RWPE2 (cell line): ENCODE data around the gene CDC42EP4.
A peak's percentile ranks its signal among the peaks of the same experiment; 100 is the strongest.

Experiments used
- ATAC-seq: fragments of 200-7000 bp; cut with Tn5 transposase; 3 replicates; pipeline ENCODE4 v1.9.1; 2021; ENCODE audit warnings: low read depth
- DNase-seq: peaks from one replicate; pipeline ENCODE4 v3.0.0-alpha.2; 2020; ENCODE audit warnings: low spot score
- H3K27ac ChIP-seq: fragments of 450-650 bp; 2 replicates; pipeline ENCODE4 v1.5.1; 2017; ENCODE audit warnings: mild to moderate bottlenecking; ENCODE audit not compliant: poor library complexity, severe bottlenecking
- H3K27me3 ChIP-seq: fragments of 250-450 bp; sonication (Bioruptor Pico); 2 replicates; pipeline ENCODE4 v1.5.1; 2021; ENCODE audit warnings: mild to moderate bottlenecking, moderate library complexity; ENCODE audit not compliant: insufficient read depth, poor library complexity, severe bottlenecking
- H3K36me3 ChIP-seq: fragments of 250-450 bp; sonication (Bioruptor Pico); 2 replicates; pipeline ENCODE4 v1.5.1; 2020; ENCODE audit warnings: low read depth, mild to moderate bottlenecking, moderate library complexity
- H3K4me1 ChIP-seq: fragments of 250-450 bp; sonication (Bioruptor Pico); 2 replicates; pipeline ENCODE4 v1.5.1; 2021; ENCODE audit warnings: mild to moderate bottlenecking, moderate library complexity; ENCODE audit not compliant: insufficient read depth, poor library complexity, severe bottlenecking
- H3K4me3 ChIP-seq: fragments of 250-450 bp; sonication (Bioruptor Pico); 2 replicates; pipeline ENCODE4 v1.5.1; 2021; ENCODE audit warnings: mild to moderate bottlenecking, moderate library complexity; ENCODE audit not compliant: severe bottlenecking
- H3K9me3 ChIP-seq: fragments of 250-450 bp; sonication (Bioruptor Pico); 2 replicates; pipeline ENCODE4 v1.5.1; 2021; ENCODE audit warnings: mild to moderate bottlenecking, moderate library complexity; ENCODE audit not compliant: severe bottlenecking
- CTCF ChIP-seq: fragments of 450-650 bp; IDR thresholded peaks from one replicate; pipeline ENCODE4 v1.5.1; 2017; ENCODE audit warnings: mild to moderate bottlenecking, moderate library complexity; ENCODE audit not compliant: poor library complexity, severe bottlenecking

Gene CDC42EP4

GRCh38 chr17:73301369-73301768 is 10.4 kb downstream of the CDC42EP4 start:
- H3K9me3 ChIP-seq: no peaks in the 10 kb centered on the region
- H3K27me3 ChIP-seq: no peaks in the 10 kb centered on the region
- no peak overlapping the region for H3K4me3 ChIP-seq
- TF ChIP-seq CTCF: no peak
- H3K4me1 ChIP-seq: peaks cover 41% of the 10 kb centered on the region
- ATAC-seq (no peak), DNase-seq (no peak)
- no peak overlapping the region for H3K27ac ChIP-seq
- no peaks in the 10 kb centered on the region for H3K36me3 ChIP-seq

GRCh38 chr17:73300392-73300791 is 11.4 kb downstream of the CDC42EP4 start:
- peak overlapping the region; percentile 14 for H3K27ac ChIP-seq
- no peaks in the 10 kb centered on the region for H3K27me3 ChIP-seq
- ATAC-seq (no peak), DNase-seq (no peak)
- no peak overlapping the region for H3K4me3 ChIP-seq
- H3K36me3 ChIP-seq: no peaks in the 10 kb centered on the region
- peaks cover 31% of the 10 kb centered on the region for H3K4me1 ChIP-seq
- TF ChIP-seq CTCF: no peak
- H3K9me3 ChIP-seq: no peaks in the 10 kb centered on the region

GRCh38 chr17:73297934-73298861 is 13.6 kb downstream of the CDC42EP4 start:
- ATAC-seq: no peak
- H3K4me1 ChIP-seq: peaks cover 24% of the 10 kb centered on the region
- no peak overlapping the region for H3K27ac ChIP-seq

DNA sequence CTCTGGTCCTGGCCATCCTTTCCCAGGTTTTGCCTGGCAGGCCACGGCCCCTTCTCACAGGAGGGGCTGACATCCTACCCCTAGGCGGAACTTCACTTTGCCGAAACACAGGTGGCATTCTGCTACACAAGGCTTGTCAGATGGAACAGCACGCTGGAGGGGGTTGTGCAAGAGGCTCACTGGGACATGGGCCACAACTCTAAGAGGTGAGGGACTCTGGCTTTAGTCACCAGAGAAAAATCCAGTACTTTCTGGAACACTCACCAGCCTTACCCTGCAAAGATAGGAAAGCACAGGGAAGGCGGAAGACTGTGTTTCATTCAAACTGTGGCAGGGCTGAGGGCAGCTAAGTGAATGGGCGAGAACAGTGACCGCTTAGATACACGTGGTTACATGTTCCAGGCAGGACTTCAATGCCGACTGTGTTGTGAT is 18.3 kb downstream of the CDC42EP4 start:
- peaks cover 59% of the 10 kb centered on the region for H3K4me1 ChIP-seq
- no peak overlapping the region for H3K4me3 ChIP-seq
- no peaks in the 10 kb centered on the region for H3K9me3 ChIP-seq
- ATAC-seq (peak; percentile 66), DNase-seq (peak; percentile 59)
- peak overlapping the region; percentile 89 for H3K27ac ChIP-seq
- H3K27me3 ChIP-seq: no peaks in the 10 kb centered on the region
- TF ChIP-seq CTCF: no peak
- no peaks in the 10 kb centered on the region for H3K36me3 ChIP-seq

More at GRCh38 chr17:73297934-73298861, 13.6 kb downstream of the CDC42EP4 start:
- no peaks in the 10 kb centered on the region for H3K27me3 ChIP-seq
- no peaks in the 10 kb centered on the region for H3K9me3 ChIP-seq
- DNase-seq: no peak
- no peak overlapping the region for H3K4me3 ChIP-seq
- H3K36me3 ChIP-seq: no peaks in the 10 kb centered on the region
- TF ChIP-seq CTCF: no peak

DNA sequence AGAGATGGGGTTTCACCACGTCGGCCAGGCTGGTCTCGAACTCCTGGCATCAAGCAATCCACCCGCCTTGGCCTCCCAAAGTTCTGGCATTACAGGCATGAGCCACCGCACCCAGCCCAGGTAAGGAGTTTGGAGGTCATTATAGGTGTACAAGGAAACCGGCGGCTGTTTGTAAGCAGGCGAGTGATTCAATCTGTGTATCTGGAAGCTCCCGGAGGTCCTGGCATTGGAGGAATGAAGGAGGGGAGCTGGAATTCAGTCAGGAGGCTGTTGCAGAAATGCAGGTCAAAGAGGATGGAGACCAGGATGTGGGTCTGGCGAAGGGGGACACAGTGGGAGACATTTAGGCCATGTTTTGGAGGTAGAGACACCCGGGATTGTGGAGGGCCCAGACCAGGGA is 18.8 kb downstream of the CDC42EP4 start:
- no peak overlapping the region for H3K4me3 ChIP-seq
- DNase-seq (peak; percentile 61), ATAC-seq (0 out of 3 replicates have a peak, but pooled peaks have one; percentile 16)
- peak overlapping the region; percentile 89 for H3K27ac ChIP-seq
- TF ChIP-seq CTCF: no peak
- no peaks in the 10 kb centered on the region for H3K36me3 ChIP-seq
- H3K4me1 ChIP-seq: peaks cover 59% of the 10 kb centered on the region
- no peaks in the 10 kb centered on the region for H3K27me3 ChIP-seq
- H3K9me3 ChIP-seq: no peaks in the 10 kb centered on the region
